Upper lobe of left lung (tissue), 6 donors: Measurements from ENCODE around the gene LEFTY2. TPM values are rescaled to one million over a fixed set of nuclear protein-coding genes. Genes with fewer than 3 reads are reported as not detected.
A peak's percentile ranks its signal among the peaks of the same experiment; 100 is the strongest.

Source experiments
- ATAC-seq, 2 donors: fragments of 200-7000 bp; cut with Tn5 transposase; one replicate each; pipeline ENCODE4 v1.9.1; 2022; ENCODE audit warnings: mild to moderate bottlenecking in 2 of 2, moderate library complexity in 2 of 2; ENCODE audit not compliant: low FRiP score in 2 of 2
- DNase-seq, 2 donors: peaks; one replicate each; pipeline ENCODE4 v3.0.0-alpha.2; 2019 to 2020
- H3K27ac ChIP-seq, 4 donors: fragments of 200-600 bp; sonication (generic); one replicate each; pipeline ENCODE4 v1.5.1; 2016 to 2019
- H3K27me3 ChIP-seq, 4 donors: fragments of 200-600 bp; sonication (generic); one replicate each; pipeline ENCODE4 v1.5.1; 2017 to 2019
- H3K36me3 ChIP-seq, 4 donors: fragments of 200-600 bp; sonication (generic); one replicate each; pipeline ENCODE4 v1.5.1; 2016 to 2019
- H3K4me1 ChIP-seq, 4 donors: fragments of 200-600 bp; sonication (generic); one replicate each; pipeline ENCODE4 v1.5.1; 2018 to 2019
- H3K4me3 ChIP-seq, 4 donors: fragments of 200-600 bp; sonication (generic); one replicate each; pipeline ENCODE4 v1.5.1; 2017 to 2019; ENCODE audit warnings: mild to moderate bottlenecking in 2 of 4, moderate library complexity in 1 of 4
- H3K9me3 ChIP-seq, 4 donors: fragments of 200-600 bp; sonication (generic); one replicate each; pipeline ENCODE4 v1.5.1; 2018 to 2019
- CTCF ChIP-seq, 6 experiments: fragments of 450-650 bp in 4 of 6; fragments of 200-600 bp in 2 of 6; sonication (generic) in 2 of 6; IDR thresholded peaks; one replicate each; pipeline ENCODE4 v1.5.1; 2016 to 2019; ENCODE audit warnings: antibody characterized with exemption in 6 of 6
- EP300 ChIP-seq, 4 donors: sonication (generic); formaldehyde crosslinking; IDR thresholded peaks; one replicate each; pipeline ENCODE4 v1.5.1; 2017; ENCODE audit warnings: antibody characterized with exemption in 4 of 4, control low read depth in 2 of 4
- POLR2A ChIP-seq, 4 donors: fragments of 450-650 bp; IDR thresholded peaks; one replicate each; pipeline ENCODE4 v1.5.1; 2016 to 2017; ENCODE audit warnings: antibody characterized with exemption in 4 of 4, mild to moderate bottlenecking in 2 of 4
- POLR2AphosphoS5 ChIP-seq, 2 donors: sonication (generic); formaldehyde crosslinking; IDR thresholded peaks; one replicate each; pipeline ENCODE4 v1.5.1; 2017; ENCODE audit warnings: antibody characterized with exemption in 2 of 2
- WGBS, 2 donors: methylation state at CpG; one replicate each; pipeline ENCODE4 v1.1.5; 2017 to 2018; 5-methylcytosine and 5-hydroxymethylcytosine counted together
- total RNA-seq, 6 donors: library from RNA; depleted of rRNA in 4 of 6; stranded (reverse); fragments of >200 nt in 4 of 6; gene quantifications; one replicate each; pipeline versions ENCODE4 v1.1.0 to v1.2.1, GENCODE V29; 2016 to 2021
- donor health status: DM: no; HTN: no; CAD: no; lungs with moderate emphysema.
- donor health status: DM: no; HTN: yes; CAD: no; lungs with severe emphysema.

LEFTY2 gene
- total RNA-seq, 6 donors from 2014 or later: 0.44 to 2.9 (median 0.76) TPM; not detected in 2

DNA sequence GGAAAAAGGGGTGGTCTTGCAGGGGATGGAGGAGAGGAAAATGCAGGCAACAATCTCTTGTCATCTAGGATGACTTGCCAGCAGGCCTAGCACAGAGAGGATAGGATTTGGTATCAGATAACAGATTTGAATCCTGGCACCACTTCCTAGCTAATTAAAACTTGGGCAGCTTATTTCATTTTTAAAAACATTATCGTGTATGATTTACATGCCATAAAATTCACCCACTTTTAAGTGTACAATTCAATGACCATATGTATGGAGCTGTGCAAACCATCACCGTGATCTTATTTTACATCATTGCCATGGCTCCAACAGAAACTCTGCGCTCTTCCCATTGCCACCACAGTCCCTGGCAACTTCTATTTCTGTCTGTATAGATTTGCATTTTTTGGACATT is 23.9 kb downstream of the LEFTY2 start:
- WGBS, 2 donors: 94 to 99% methylated on average over 3 of the region's 3 CpGs

GRCh38 chr1:225915538-225915991 is 25.5 kb downstream of the LEFTY2 start:
- H3K27me3 ChIP-seq: no peaks in the 10 kb centered on the region
- peaks cover 17 to 28% (median 20%) of the 10 kb centered on the region in 4 donors for H3K4me1 ChIP-seq
- 89 to 90% methylated on average over 2 to 6 of the region's 7 CpGs for WGBS, 2 donors
- DNase-seq (no peak), ATAC-seq (no peak)
- peaks cover 5 to 42% (median 15%) of the 10 kb centered on the region in 4 donors for H3K36me3 ChIP-seq
- TF ChIP-seq EP300 (IDR thresholded peaks at IDR 0.05): no peak
- H3K4me3 ChIP-seq: no peak overlapping the region
- no peak overlapping the region for H3K27ac ChIP-seq
- no peaks in the 10 kb centered on the region for H3K9me3 ChIP-seq

More for the DNA sequence above, 23.9 kb downstream of the LEFTY2 start:
- Histone ChIP-seq H3K27me3 (no peaks in the 10 kb centered on the region), H3K27ac (no peak overlapping the region), H3K36me3 (peaks cover 5 to 56% (median 20%) of the 10 kb centered on the region in 4 donors), H3K4me3 (no peak overlapping the region), H3K4me1 (peaks cover 12 to 24% (median 14%) of the 10 kb centered on the region in 4 donors), H3K9me3 (no peaks in the 10 kb centered on the region)
- ATAC-seq (no peak), DNase-seq (no peak)
- TF ChIP-seq POLR2A (IDR thresholded peaks at IDR 0.05) (no peak), POLR2AphosphoS5 (IDR thresholded peaks at IDR 0.05) (no peak), EP300 (IDR thresholded peaks at IDR 0.05) (no peak), CTCF (IDR thresholded peaks at IDR 0.05) (no peak)

DNA sequence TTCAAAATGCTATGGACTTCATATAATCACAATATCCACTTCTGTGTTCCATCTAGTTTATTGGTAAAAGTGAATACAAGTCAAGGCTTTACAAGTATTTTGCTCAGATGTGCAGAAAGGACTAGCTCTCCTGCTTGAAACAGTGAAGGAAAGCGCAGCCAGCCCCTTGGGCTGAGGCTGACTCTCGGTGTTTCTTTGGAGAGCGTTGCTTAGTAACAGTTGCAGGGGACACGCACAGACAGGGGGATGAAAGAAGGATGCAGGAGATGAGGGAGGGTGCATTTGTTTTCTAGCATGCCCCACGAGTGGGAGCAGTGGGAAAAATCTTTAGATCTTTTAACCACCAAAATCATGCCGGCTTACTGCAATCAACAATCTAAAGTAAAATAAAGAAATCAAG is 26.1 kb downstream of the LEFTY2 start:
- no peak overlapping the region for H3K4me3 ChIP-seq
- H3K4me1 ChIP-seq: peaks cover 11 to 23% (median 16%) of the 10 kb centered on the region in 4 donors
- ATAC-seq (no peak), DNase-seq (no peak)
- H3K27ac ChIP-seq: no peak overlapping the region
- TF ChIP-seq POLR2AphosphoS5 (IDR thresholded peaks at IDR 0.05): no peak
- no peak for TF ChIP-seq EP300 (IDR thresholded peaks at IDR 0.05)
- TF ChIP-seq POLR2A (IDR thresholded peaks at IDR 0.05): no peak
- TF ChIP-seq CTCF (IDR thresholded peaks at IDR 0.05): no peak
- H3K27me3 ChIP-seq: no peaks in the 10 kb centered on the region
- no peaks in the 10 kb centered on the region for H3K9me3 ChIP-seq
- WGBS, 2 donors: 87 to 98% methylated on average over 6 of the region's 6 CpGs
- peaks cover 5 to 35% (median 15%) of the 10 kb centered on the region in 4 donors for H3K36me3 ChIP-seq

DNA sequence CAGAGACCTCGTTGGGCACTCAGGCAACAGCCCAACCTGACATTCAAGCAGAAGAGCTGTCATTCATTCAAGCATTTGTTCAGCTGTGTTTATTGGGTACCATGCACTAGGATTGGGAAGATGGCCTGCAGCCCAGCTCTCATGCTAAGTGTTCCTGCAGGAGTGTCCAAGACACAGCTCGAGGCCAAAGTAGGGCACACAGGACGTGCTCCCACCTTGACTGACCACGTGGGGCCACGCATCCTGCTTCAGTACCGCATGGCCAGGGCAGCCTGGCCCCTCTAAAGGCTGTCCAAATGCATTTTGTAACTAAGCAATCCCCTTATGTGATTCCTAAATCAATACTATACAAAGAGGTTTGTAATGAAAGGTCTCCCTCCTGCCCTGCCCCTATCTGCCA is 26.6 kb downstream of the LEFTY2 start:
- no peak for TF ChIP-seq POLR2AphosphoS5 (IDR thresholded peaks at IDR 0.05)
- TF ChIP-seq EP300 (IDR thresholded peaks at IDR 0.05): no peak
- no peak for TF ChIP-seq POLR2A (IDR thresholded peaks at IDR 0.05)
- TF ChIP-seq CTCF (IDR thresholded peaks at IDR 0.05): no peak
- Histone ChIP-seq H3K9me3 (no peaks in the 10 kb centered on the region), H3K36me3 (peaks cover 5 to 33% (median 15%) of the 10 kb centered on the region in 4 donors), H3K4me1 (peaks cover 6 to 17% (median 10%) of the 10 kb centered on the region in 4 donors), H3K27ac (no peak overlapping the region), H3K4me3 (no peak overlapping the region), H3K27me3 (no peaks in the 10 kb centered on the region)
- DNase-seq (no peak), ATAC-seq (no peak)
- WGBS, 2 donors: 75 to 86% methylated on average over 1 to 6 of the region's 6 CpGs

- no peak for TF ChIP-seq POLR2A (IDR thresholded peaks at IDR 0.05)
- TF ChIP-seq CTCF (IDR thresholded peaks at IDR 0.05): peak; percentile 82 to 97 (median 91)
- Histone ChIP-seq H3K36me3 (peaks cover 1 to 10% (median 5%) of the 10 kb centered on the region in 4 donors), H3K4me3 (no peak overlapping the region), H3K27ac (no peak overlapping the region), H3K9me3 (no peaks in the 10 kb centered on the region), H3K27me3 (no peaks in the 10 kb centered on the region), H3K4me1 (peaks cover 5 to 17% (median 8%) of the 10 kb centered on the region in 4 donors)
- ATAC-seq (peak; percentile 68 to 93), DNase-seq (peak; percentile 61 to 96)
- WGBS, 2 donors: 43 to 50% methylated on average over 37 to 48 of the region's 53 CpGs
Measured at GRCh38 chr1:225911191-225912130, 29.6 kb downstream of the LEFTY2 start.
